NCI-H1436 (cell line): ENCODE data around the gene YBEY.
"Not testable (repeated sequence)": the region's sequence is repeated elsewhere in the genome, so short reads cannot be mapped to it uniquely, and the experiment has no call there.

ENCODE experiments used
- DNase-seq: peaks from one replicate; lab custom pipeline; 2025; lab: John Stamatoyannopoulos, UW

The YBEY gene

DNA sequence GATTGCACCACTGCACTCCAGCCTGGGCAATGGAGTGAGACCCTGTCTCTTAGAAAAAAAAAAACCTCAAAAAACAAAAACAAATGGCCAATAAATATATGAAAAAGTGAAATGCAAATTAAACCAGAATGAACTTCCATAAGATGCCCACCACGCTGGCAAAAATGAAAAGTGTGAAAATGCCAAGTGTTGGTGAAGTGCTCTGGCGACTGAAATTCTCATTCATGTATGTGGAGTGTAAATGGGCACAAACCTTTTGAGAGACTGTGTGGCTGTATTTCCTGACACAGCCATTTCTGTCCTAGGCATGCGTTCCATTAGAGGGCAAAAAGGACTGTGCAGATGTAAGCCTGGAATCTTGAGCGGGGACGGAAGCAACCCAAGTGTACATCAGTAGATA, 18.3 kb downstream of the YBEY start:
- DNase-seq: no peak

DNA sequence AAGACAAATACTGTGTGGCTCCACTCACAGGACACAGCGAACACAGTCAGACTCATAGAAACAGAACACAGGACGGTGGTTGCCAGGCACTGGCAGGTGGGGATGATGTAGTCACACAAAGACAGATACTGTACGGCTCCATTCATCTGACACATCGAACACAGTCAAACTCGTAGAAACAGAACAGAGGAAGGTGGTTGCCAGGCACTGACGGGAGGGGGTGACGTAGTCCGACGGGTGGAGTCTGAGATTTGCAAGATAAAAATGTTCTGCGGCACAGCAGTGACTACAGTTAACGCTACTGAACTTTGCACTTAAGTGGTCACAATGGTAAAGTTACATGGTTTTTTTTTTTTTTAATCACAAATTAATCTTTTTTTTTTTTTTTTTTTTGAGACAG, 18.8 kb downstream of the YBEY start:
- no peak for DNase-seq

DNA sequence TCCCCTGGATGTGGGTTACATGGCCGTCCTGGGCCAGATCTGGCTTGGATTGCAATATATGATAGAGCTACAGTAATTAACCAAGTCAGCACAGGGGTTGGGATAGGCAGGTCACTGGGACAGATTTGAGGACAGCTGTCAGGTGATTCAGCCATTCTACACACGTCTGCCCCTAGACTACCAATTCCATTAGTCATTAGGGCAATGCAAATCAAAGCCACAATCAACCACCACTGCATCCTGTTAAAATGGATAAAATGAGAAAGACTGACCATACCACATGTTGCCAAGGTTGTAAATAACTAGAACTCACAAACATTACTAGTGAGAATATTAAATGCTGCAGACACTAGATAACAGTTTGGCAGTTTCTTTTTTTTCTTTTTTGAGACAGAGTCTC, 21.5 kb downstream of the YBEY start:
- no peak for DNase-seq

DNA sequence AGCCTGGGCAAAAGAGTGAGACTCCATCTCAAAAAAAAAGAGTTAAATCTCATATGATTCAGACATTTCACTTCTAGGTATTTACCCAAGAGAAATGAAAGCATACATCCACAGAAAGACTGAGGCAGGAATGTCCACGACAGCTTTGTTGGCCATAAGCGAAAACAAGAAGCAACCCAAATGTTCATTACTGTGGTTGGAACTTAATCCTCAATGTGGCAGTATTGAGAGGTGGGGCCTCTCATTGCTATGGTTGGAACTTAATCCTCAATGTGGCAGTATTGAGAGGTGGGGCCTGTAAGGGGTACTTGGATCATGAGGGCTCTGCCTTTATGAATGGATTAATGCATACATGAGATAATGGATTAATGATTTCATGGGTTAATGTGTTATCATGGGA, 22.3 kb downstream of the YBEY start:
- DNase-seq: no peak

GRCh38 chr21:46310260-46310659, 24.1 kb downstream of the YBEY start:
- not testable (repeated sequence) for DNase-seq

GRCh38 chr21:46311568-46311967, 25.4 kb downstream of the YBEY start:
- DNase-seq: no peak

DNA sequence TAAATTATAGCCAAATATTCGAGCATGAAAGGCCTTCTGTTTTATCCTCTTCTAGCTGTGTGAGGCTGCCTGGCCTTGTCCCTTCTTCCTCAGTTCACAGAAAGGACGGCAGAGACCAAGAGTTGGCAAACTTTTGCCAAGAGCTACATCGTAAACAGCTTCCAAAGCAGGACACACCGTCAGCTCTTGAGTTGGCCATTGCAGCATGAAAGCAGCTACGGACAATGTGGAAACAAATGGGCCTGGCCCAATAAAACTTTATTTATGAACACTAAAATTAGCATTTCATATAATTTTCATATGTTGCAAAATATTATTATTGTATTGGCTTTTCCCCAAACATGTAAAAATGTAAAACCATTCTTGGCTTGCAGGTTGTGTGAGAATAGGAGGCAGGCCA, 26.8 kb downstream of the YBEY start:
- no peak for DNase-seq

DNA sequence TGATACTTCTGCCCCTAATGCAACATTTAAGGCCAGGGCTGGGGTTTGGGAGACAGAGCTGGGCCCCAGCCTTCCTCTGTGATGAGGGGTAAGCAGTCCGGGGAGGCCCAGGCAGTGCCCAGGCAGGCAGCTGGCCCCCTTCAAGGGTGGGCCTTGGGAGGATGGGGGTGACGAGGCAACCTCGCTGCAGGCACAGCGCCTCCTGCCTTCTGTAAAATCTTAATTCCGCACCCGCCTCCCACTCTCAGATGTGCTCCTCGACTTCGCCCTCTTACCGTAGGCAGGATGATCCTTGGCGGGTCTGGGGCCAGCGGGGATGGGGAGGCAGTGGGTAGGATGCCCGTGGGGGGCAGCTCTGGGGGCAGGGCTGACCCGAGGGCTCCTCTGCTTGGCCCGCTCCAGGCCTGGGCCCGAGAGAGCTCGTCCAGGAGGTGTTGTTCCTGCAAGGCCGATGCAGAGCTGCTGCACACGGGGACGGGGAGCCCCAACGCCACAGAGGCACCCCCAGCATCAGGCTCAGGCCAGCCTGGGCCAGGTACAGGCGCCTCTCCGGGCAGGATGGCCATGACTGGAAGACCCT, 28.4 kb downstream of the YBEY start:
- DNase-seq: no peak

GRCh38 chr21:46316708-46317324, 30.7 kb downstream of the YBEY start:
- no peak for DNase-seq

- DNase-seq: no peak
Observed at GRCh38 chr21:46317710-46318463, 31.7 kb downstream of the YBEY start.

- no peak for DNase-seq
Observed at GRCh38 chr21:46318464-46318845, 32.3 kb downstream of the YBEY start.

DNA sequence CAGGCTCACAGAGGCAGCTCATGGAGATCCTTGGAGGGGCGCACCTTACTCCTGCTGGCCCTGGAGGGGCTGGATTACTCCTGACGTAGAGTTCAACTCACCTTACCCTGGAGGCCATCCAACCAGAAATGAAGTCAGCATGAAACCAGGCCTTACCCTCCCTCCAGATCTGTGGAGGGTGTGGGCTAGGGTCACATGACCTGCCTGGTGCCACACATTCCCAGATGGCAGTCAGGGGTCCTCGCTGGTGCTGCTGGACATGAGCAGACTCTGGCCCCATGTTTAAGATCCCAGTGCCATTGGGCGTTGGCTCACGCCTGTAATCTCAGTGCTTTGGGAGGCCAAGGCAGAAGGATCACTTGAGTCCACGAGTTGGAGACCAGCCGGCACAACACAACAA, 33.0 kb downstream of the YBEY start:
- no peak for DNase-seq

- DNase-seq: no peak
Observed at GRCh38 chr21:46320331-46320801, 34.2 kb downstream of the YBEY start.

- no peak for DNase-seq
Observed at GRCh38 chr21:46322351-46323226, 36.4 kb downstream of the YBEY start.

GRCh38 chr21:46323227-46323709, 37.1 kb downstream of the YBEY start:
- DNase-seq: no peak

DNA sequence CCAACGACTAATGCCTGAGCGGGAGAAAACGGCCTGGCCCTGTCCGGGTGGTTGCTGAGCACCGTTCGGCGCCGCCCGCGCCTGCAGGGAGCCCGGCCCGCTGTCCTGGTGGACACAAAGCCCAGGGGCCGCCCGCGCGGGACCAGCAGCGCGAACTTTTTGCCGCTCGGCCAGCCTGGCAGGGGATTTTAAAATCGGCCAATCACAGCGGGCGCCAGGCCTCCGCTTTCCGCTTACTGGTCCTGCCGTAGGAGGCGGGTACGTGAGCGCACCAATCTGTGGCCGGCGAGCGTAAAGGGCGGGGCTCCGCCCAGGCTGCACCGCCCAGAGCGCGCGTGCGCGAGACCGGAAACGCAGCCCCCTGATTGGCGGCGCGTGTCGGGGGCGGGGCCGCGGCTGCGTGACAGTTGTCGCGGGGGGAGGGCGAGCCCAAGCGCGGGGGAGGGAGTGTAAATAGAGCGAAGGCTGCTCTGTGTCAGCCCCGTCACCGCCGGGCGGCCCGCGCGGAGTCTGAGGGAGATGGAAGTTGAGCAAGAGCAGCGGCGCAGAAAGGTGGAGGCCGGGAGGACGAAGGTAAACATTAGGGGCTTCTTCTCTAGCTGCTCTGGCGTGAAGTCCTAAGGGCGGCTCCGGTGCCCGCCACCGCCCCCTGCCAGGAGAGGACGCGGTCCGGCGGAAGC, 37.7 kb downstream of the YBEY start, which contains the start of the genes C21orf58 and PCNT:
Gene C21orf58, minus strand, starts transcription at position 161 of the 680 bp plus-strand sequence. CDS start 1,132 bp downstream, outside the sequence.
Gene PCNT, plus strand, starts transcription at position 447 of the 680 bp plus-strand sequence. Its CDS starts 73 bp downstream, at position 520.
- peak; percentile 97 for DNase-seq

- DNase-seq: peak; percentile 82
Observed at GRCh38 chr21:46324390-46325072, 38.4 kb downstream of the YBEY start.

GRCh38 chr21:46325073-46325912, 39.2 kb downstream of the YBEY start:
- DNase-seq: peak; percentile 50

DNA sequence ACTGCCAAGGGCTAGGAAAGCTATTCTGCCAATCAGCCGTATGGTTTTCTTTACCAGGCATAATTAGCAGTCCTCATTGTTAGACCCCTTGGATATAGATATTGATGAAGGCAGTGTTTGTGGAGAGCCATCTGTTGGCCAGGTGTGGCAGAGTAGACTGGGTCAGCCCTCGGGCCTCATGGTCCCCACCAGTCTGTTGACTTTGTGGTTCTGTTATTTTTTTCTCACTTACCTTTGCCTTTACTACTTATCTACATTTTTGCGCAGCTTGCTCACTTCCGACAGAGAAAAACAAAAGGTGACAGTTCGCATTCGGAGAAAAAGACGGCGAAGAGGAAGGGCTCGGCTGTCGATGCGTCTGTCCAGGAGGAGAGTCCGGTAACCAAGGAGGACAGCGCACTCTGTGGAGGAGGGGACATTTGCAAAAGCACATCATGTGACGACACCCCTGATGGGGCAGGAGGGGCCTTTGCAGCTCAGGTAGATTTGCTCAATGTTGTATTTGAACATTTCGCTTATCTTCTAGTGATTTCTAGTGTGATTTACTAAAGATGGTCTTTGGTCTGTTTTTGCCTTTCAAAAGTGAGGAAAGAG, 40.1 kb downstream of the YBEY start:
- no peak for DNase-seq
